GM12891 (cell line): ENCODE data around the gene MCM6.
"Not testable (repeated sequence)": the region's sequence is repeated elsewhere in the genome, so short reads cannot be mapped to it uniquely, and the experiment has no call there.

Experiments used
- PAX5 ChIP-seq: IDR thresholded peaks from 2 replicates; pipeline ENCODE4 v1.6.1; 2011; ENCODE audit warnings: low read length, moderate library complexity, mild to moderate bottlenecking; ENCODE audit not compliant: insufficient read depth, severe bottlenecking
- POLR2A ChIP-seq: IDR thresholded peaks from 2 replicates; pipeline ENCODE4 v1.6.1; 2011; ENCODE audit warnings: low read depth, low read length, control low read depth
- POLR2AphosphoS5 ChIP-seq: IDR thresholded peaks from 2 replicates; pipeline ENCODE4 v1.6.1; 2011; ENCODE audit warnings: low read depth, low read length, control low read depth
- POU2F2 ChIP-seq: IDR thresholded peaks from 2 replicates; pipeline ENCODE4 v1.6.1; 2011; ENCODE audit warnings: low read depth, mild to moderate bottlenecking, control low read depth, low read length, moderate library complexity
- SPI1 ChIP-seq: IDR thresholded peaks from 2 replicates; pipeline ENCODE4 v1.6.1; 2011; ENCODE audit warnings: low read depth, low read length, control low read depth
- TAF1 ChIP-seq: IDR thresholded peaks from 2 replicates; pipeline ENCODE4 v1.6.1; 2011; ENCODE audit warnings: low read depth, low read length, control low read depth

DNA sequence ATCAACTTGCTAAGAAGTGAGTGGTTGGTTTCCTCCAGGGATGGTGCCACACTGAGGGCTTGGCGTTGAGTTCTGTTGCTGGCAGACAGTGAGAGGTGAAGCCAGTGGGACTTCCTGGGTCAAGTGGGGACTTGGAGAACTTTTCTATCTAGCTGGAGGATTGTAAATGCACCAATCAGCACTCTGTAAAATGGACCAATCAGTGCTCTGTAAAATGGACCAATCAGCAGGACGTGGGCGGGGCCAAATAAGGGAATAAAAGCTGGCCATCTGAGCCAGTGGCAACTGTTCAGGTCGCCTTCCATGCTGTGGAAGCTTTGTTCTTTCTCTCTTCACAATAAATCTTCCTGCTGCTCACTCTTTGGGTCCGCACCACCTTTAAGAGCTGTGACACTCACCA is 12.3 kb upstream of the MCM6 start:
- TF ChIP-seq PAX5, POLR2A, SPI1, POLR2AphosphoS5, TAF1, POU2F2: not testable (repeated sequence)
